SHP77 (cell line): ENCODE results near the gene USP48.
"Not testable (repeated sequence)": the region's sequence is repeated elsewhere in the genome, so short reads cannot be mapped to it uniquely, and the experiment has no call there.

ENCODE experiments used
- DNase-seq, 2 experiments: peaks; one replicate each; lab custom pipeline; 2025; lab: John Stamatoyannopoulos, UW

The USP48 gene

GRCh38 chr1:21636029-21636428 lies 146.9 kb downstream of the USP48 start:
- DNase-seq: no peak

GRCh38 chr1:21634806-21635535 lies 148.0 kb downstream of the USP48 start:
- no peak for DNase-seq

GRCh38 chr1:21633992-21634805 lies 148.8 kb downstream of the USP48 start:
- peak in 1 of 2 experiments; percentile 30 for DNase-seq

- DNase-seq: no peak
These were observed 149.7 kb downstream of the USP48 start for GRCh38 chr1:21633141-21633755.

- DNase-seq: peak in 1 of 2 experiments; percentile 45
These were observed 150.7 kb downstream of the USP48 start for GRCh38 chr1:21631944-21632887.

GRCh38 chr1:21631590-21631943 lies 151.4 kb downstream of the USP48 start:
- DNase-seq: not testable (repeated sequence)

- no peak for DNase-seq
These were observed 152.2 kb downstream of the USP48 start for GRCh38 chr1:21630571-21631343.

- DNase-seq: no peak
These were observed 153.0 kb downstream of the USP48 start for GRCh38 chr1:21629971-21630370.

GRCh38 chr1:21628798-21629393 lies 154.1 kb downstream of the USP48 start:
- no peak for DNase-seq
